SJSA1 (cell line): ENCODE measurements around the gene HK1. TPM values are rescaled to one million over a fixed set of nuclear protein-coding genes. Genes with fewer than 3 reads are reported as not detected.
"Not testable (repeated sequence)": the region's sequence is repeated elsewhere in the genome, so short reads cannot be mapped to it uniquely, and the experiment has no call there.

Experiments
- DNase-seq, 2 experiments: peaks; one replicate each; pipeline ENCODE4 v3.0.0-alpha.2; 2015 to 2020; ENCODE audit warnings: low spot score in 2 of 2, low read depth in 1 of 2
- H3K27ac ChIP-seq: fragments of 250-450 bp; sonication (Bioruptor Pico); 2 replicates; pipeline ENCODE4 v1.5.1; 2020; ENCODE audit warnings: mild to moderate bottlenecking, moderate library complexity
- H3K27me3 ChIP-seq: fragments of 250-450 bp; sonication (Bioruptor Pico); replicated peaks from 2 replicates; pipeline ENCODE4 v1.5.1; 2020; ENCODE audit warnings: mild to moderate bottlenecking, moderate library complexity
- H3K36me3 ChIP-seq: fragments of 250-450 bp; sonication (Bioruptor Pico); 2 replicates; pipeline ENCODE4 v1.5.1; 2020; ENCODE audit warnings: mild to moderate bottlenecking
- H3K4me1 ChIP-seq: fragments of 250-450 bp; sonication (Bioruptor Pico); replicated peaks from 2 replicates; pipeline ENCODE4 v1.6.1; 2021; ENCODE audit warnings: mild to moderate bottlenecking
- H3K4me3 ChIP-seq: fragments of 250-450 bp; sonication (Bioruptor Pico); 2 replicates; pipeline ENCODE4 v1.5.1; 2020; ENCODE audit warnings: mild to moderate bottlenecking
- H3K9me3 ChIP-seq: fragments of 250-450 bp; sonication (Bioruptor Pico); replicated peaks from 2 replicates; pipeline ENCODE4 v1.5.1; 2020; ENCODE audit warnings: mild to moderate bottlenecking
- total RNA-seq: library from RNA; depleted of rRNA; stranded (reverse); fragments of >200 nt; shearing (Covaris generic); gene quantifications from 2 replicates; pipeline ENCODE4 v1.2.3, GENCODE V29; 2014; rRNA removed

HK1 gene
- total RNA-seq, 1 experiment from 2014 or later, result 53.1 TPM

- Histone ChIP-seq H3K27me3 (no peaks in the 10 kb centered on the region), H3K4me1 (peaks cover 45% of the 10 kb centered on the region), H3K27ac (no peak overlapping the region), H3K9me3 (no peaks in the 10 kb centered on the region), H3K36me3 (no peaks in the 10 kb centered on the region), H3K4me3 (no peak overlapping the region)
- DNase-seq, result no peak
Measured at GRCh38 chr10:69443354-69443753, 165.1 kb downstream of the HK1 start.

DNA sequence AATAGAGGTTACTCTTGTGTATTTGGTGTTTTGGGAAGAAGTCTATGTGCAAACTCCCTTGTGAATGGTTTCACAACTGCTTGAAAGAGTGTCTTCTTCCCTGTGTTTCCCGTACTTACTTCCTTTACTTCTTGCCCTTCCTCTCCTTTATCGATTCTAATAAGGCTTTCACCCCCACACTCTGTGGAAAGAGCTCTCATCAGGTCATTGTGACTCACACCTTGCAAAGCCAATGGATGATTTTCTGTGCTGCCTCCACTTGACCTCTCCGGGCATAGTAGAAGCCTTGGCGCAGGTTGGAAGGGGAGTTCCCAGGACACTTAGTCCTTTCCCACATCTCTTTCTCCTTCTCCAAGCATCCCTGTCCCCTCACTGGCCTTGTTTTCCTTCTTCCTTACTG, 166.7 kb downstream of the HK1 start:
- peaks cover 45% of the 10 kb centered on the region for H3K4me1 ChIP-seq
- no peaks in the 10 kb centered on the region for H3K36me3 ChIP-seq
- DNase-seq, result no peak
- no peak overlapping the region for H3K4me3 ChIP-seq
- no peaks in the 10 kb centered on the region for H3K9me3 ChIP-seq
- no peak overlapping the region for H3K27ac ChIP-seq
- no peaks in the 10 kb centered on the region for H3K27me3 ChIP-seq

DNA sequence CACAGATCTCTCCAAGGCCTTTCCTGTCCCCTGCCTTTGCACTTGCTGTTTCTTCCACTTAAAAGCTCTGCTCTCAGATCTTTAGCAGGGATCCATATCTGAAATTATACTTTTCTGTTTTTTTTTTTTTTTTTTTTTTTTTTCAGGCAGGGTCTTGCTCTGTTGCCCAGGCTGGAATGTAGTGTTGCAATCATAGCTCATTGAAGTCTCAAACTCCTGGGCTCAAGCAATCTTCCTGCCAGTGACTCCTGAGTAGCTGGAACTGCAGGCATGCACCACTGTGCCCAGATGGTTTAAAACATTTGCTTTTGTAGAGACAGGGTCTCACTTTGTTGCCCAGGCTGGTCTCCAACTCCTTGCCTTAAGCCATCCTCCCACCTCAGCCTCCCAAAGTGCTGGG, 167.9 kb downstream of the HK1 start:
- DNase-seq, result no peak
- H3K27ac ChIP-seq, result peak overlapping the region; percentile 73
- no peaks in the 10 kb centered on the region for H3K27me3 ChIP-seq
- peaks cover 53% of the 10 kb centered on the region for H3K4me1 ChIP-seq
- H3K9me3 ChIP-seq, result no peaks in the 10 kb centered on the region
- H3K4me3 ChIP-seq, result no peak overlapping the region
- no peaks in the 10 kb centered on the region for H3K36me3 ChIP-seq

DNA sequence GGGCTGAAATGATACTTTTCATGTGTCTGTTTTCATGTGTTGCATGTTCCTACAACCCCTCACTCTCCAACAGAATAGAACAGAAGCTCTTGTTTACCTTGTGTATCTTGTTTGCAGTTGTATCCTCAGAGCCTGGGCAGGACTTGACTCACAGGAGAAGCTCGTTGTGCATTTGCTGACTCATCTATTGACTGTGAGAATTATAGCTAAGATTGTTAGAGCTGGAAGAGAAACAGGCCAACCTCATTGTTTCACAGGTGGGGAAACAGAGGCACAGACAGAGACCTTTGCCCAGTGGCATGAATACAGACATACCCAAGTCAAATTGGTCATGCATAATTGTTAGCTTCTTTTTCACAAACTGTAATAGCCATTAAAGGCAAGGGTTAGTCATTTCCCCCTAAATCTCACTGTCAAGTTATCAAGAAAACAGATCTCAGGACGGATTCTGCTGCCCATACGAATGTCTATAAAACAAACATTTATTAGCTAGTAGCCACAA, 168.4 kb downstream of the HK1 start:
- Histone ChIP-seq H3K27me3 (no peaks in the 10 kb centered on the region), H3K27ac (peak overlapping the region; percentile 73), H3K4me3 (no peak overlapping the region), H3K4me1 (peaks cover 56% of the 10 kb centered on the region), H3K36me3 (no peaks in the 10 kb centered on the region), H3K9me3 (no peaks in the 10 kb centered on the region)
- peak; percentile 80 to 89 for DNase-seq

DNA sequence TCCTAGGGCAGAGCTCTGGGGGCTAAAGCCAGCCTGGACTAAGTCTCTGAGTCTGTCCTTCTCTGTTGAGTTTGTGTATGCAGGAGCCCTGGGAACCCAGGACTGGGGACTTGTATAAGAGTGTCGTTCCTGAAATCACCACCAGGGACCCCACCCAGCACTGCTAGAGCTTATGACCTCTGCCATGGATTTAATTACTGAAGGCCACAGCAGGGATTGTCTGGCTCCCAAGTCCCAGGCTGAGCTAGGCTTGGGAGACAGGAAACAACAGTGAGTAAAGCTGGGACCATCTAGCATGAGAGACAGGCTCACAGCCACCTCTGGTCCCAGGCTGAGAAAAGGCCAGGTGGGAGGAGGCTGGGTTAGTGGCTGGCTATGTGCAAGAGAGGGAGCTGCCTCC, 171.5 kb downstream of the HK1 start:
- H3K36me3 ChIP-seq, result no peaks in the 10 kb centered on the region
- DNase-seq, result peak; percentile 63 to 74
- no peak overlapping the region for H3K4me3 ChIP-seq
- H3K27ac ChIP-seq, result peak overlapping the region; percentile 7; the same call in 1 of the 2 replicates
- H3K4me1 ChIP-seq, result peaks cover 59% of the 10 kb centered on the region
- no peaks in the 10 kb centered on the region for H3K9me3 ChIP-seq
- H3K27me3 ChIP-seq, result no peaks in the 10 kb centered on the region

GRCh38 chr10:69450395-69450794, 172.1 kb downstream of the HK1 start:
- peaks cover 55% of the 10 kb centered on the region for H3K4me1 ChIP-seq

DNA sequence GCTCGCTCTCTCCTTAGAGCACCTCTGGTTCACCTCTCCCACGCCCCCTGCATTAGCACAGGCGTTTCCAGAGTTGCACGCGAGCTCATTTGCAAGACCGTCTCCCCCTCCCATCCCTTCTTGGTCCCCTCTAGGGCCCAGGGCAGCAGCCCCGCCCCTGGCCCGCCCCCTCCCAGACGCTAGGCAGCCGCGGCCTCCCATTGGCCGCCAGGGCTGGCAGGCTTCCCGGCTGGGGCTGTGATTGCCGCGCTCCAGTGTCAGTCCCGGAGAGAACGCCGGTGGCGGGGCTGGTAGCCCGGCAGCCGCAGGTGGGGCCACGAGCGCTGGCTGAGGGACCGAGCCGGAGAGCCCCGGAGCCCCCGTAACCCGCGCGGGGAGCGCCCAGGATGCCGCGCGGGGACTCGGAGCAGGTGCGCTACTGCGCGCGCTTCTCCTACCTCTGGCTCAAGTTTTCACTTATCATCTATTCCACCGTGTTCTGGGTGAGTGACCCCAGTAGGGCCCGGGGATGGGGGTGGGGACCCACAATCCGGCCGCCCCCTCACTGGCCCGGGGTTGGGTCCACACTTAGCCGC, 173.0 kb downstream of the HK1 start, which contains the start of gene TSPAN15:
Gene TSPAN15, plus strand, starts transcription at position 257 of the 575 bp plus-strand sequence. Its CDS starts 130 bp downstream, at position 387.
- no peaks in the 10 kb centered on the region for H3K36me3 ChIP-seq
- no peak within 1 kb of the TSS for H3K27ac ChIP-seq
- no peaks in the 10 kb centered on the region for H3K27me3 ChIP-seq
- H3K4me3 ChIP-seq, result peak within 1 kb of the TSS; percentile 49
- H3K9me3 ChIP-seq, result no peaks in the 10 kb centered on the region
- H3K4me1 ChIP-seq, result peaks cover 50% of the 10 kb centered on the region
- peak; percentile 50 to 79 for DNase-seq

More at GRCh38 chr10:69450395-69450794, 172.1 kb downstream of the HK1 start:
- not testable (repeated sequence) for H3K9me3 ChIP-seq, DNase-seq, H3K27ac ChIP-seq, H3K27me3 ChIP-seq, H3K36me3 ChIP-seq, H3K4me3 ChIP-seq

Other genes with a start within 250 kb of the HK1 start
- 232 and 251 TPM in 2 replicates for gene SRGN, start 190.4 kb upstream of the HK1 start, total RNA-seq
- gene VPS26A, start 154.3 kb upstream of the HK1 start, total RNA-seq, result 18.6 and 24.0 TPM in 2 replicates
- 22.0 and 26.1 TPM in 2 replicates for gene SUPV3L1, start 98.3 kb upstream of the HK1 start, total RNA-seq
- 0.06 and 0.50 TPM in 2 replicates for gene HKDC1, start 58.2 kb upstream of the HK1 start, total RNA-seq
- not detected in 2 replicates for gene TACR2, start 138.4 kb downstream of the HK1 start, total RNA-seq
- gene TSPAN15, start 173.0 kb downstream of the HK1 start, total RNA-seq, result 6.3 and 7.8 TPM in 2 replicates